Measurements from ENCODE around the gene NUP98. TPM values are rescaled to one million over a fixed set of nuclear protein-coding genes. Genes with fewer than 3 reads are reported as not detected.
"Not testable (repeated sequence)": the region's sequence is repeated elsewhere in the genome, so short reads cannot be mapped to it uniquely, and the experiment has no call there.

Gene NUP98
- total and polyA plus RNA-seq, 8 donors: 12.2 to 38.0 (median 26.1) TPM

DNA sequence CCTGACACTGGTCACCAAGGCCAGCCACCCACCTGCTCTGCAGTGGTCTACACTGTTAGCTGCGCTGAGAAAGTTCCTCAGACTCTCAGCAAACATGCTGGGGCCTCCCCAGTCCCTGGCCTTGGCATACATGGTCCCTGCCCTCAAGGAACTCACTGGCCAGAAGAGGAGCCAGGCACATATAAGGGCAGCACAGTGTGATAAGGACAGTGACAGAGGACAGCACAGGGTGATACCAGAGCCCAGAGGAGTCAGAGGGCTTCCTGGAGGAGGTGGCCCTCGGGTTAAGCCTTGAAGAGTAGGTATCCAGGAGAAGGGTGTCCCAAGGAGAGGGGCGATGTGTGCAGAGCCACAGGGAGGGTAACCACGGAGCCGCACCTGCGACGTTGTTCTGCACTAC lies 151.8 kb downstream of the NUP98 start:
- no peaks in the 10 kb centered on the region for H3K27me3 ChIP-seq
- peaks cover 0 to 4% (median 4%) of the 10 kb centered on the region in 3 donors for H3K4me1 ChIP-seq
- H3K27ac ChIP-seq: no peak overlapping the region
- DNase-seq: no peak
- no peaks in the 10 kb centered on the region for H3K9me3 ChIP-seq
- WGBS, 2 donors: 68 to 71% methylated on average over 7 of the region's 7 CpGs
- no peaks in the 10 kb centered on the region for H3K36me3 ChIP-seq
- FAIRE-seq: no peak
- H3K4me3 ChIP-seq: no peak overlapping the region
- intact Hi-C loops (cut with DNase I): no loop called here
- ATAC-seq: no peak
- TF ChIP-seq, protein P1, sequence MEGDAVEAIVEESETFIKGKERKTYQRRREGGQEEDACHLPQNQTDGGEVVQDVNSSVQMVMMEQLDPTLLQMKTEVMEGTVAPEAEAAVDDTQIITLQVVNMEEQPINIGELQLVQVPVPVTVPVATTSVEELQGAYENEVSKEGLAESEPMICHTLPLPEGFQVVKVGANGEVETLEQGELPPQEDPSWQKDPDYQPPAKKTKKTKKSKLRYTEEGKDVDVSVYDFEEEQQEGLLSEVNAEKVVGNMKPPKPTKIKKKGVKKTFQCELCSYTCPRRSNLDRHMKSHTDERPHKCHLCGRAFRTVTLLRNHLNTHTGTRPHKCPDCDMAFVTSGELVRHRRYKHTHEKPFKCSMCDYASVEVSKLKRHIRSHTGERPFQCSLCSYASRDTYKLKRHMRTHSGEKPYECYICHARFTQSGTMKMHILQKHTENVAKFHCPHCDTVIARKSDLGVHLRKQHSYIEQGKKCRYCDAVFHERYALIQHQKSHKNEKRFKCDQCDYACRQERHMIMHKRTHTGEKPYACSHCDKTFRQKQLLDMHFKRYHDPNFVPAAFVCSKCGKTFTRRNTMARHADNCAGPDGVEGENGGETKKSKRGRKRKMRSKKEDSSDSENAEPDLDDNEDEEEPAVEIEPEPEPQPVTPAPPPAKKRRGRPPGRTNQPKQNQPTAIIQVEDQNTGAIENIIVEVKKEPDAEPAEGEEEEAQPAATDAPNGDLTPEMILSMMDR (IDR thresholded peaks at IDR 0.05): no peak

DNA sequence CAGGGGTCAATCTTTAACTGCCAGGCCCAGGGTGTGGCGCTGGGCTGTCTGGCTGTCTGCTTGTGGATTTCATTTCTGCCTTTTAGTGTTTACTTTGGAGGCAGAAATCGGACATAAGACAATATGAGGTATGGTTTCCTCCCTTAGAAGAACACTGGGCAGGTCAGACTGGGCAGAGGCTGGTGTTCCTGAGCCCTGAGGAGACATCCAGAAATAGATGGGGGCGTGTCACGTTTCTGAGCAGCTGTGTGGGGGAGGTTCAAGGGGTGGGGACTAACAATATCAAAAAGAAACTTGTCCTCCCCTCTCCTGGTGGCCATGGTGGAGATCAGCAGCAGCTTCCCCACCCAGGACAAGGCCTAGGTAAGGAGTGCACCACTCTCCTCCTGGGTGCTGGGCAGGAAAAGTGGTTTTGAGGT lies 152.5 kb downstream of the NUP98 start, which contains the start of gene ART1:
Gene ART1 (plus strand): TSS at position 312 of the 419 bp plus-strand sequence. CDS start 14,086 bp downstream, outside the sequence.
- peaks cover 0 to 4% (median 4%) of the 10 kb centered on the region in 3 donors for H3K4me1 ChIP-seq
- WGBS, 2 donors: 65 to 78% methylated on average over 4 of the region's 4 CpGs
- H3K27me3 ChIP-seq: no peaks in the 10 kb centered on the region
- no peak for ATAC-seq
- FAIRE-seq: no peak
- H3K27ac ChIP-seq: no peak within 1 kb of the TSS
- DNase-seq: no peak
- intact Hi-C loops (cut with DNase I): no loop called here
- TF ChIP-seq, protein P1 (IDR thresholded peaks at IDR 0.05): no peak
- H3K4me3 ChIP-seq: no peak within 1 kb of the TSS
- H3K9me3 ChIP-seq: no peaks in the 10 kb centered on the region
- H3K36me3 ChIP-seq: no peaks in the 10 kb centered on the region

DNA sequence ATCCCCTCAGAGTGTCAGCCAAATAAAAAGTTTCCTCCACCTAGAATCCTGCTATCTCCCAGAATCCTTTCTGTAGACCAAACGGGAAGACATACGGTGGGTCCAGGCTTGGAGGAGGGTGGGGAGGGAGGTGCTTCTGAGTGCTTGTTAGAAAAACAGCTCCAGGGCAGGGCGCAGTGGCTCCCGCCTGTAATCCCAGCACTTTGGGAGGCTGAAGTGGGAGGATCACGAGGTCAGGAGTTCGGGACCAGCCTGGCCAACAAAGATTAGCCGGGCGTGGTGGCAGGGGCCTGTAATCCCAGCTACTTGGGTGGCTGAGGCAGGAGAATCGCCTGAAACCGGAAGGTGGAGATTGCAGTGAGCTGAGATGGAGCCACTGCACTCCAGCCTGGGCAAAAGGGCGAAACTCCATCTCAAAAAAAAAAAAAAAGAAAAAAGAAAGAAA lies 154.2 kb downstream of the NUP98 start:
- WGBS, 2 donors: 55 to 66% methylated on average over 11 of the region's 11 CpGs
- H3K27ac ChIP-seq: not testable (repeated sequence)

DNA sequence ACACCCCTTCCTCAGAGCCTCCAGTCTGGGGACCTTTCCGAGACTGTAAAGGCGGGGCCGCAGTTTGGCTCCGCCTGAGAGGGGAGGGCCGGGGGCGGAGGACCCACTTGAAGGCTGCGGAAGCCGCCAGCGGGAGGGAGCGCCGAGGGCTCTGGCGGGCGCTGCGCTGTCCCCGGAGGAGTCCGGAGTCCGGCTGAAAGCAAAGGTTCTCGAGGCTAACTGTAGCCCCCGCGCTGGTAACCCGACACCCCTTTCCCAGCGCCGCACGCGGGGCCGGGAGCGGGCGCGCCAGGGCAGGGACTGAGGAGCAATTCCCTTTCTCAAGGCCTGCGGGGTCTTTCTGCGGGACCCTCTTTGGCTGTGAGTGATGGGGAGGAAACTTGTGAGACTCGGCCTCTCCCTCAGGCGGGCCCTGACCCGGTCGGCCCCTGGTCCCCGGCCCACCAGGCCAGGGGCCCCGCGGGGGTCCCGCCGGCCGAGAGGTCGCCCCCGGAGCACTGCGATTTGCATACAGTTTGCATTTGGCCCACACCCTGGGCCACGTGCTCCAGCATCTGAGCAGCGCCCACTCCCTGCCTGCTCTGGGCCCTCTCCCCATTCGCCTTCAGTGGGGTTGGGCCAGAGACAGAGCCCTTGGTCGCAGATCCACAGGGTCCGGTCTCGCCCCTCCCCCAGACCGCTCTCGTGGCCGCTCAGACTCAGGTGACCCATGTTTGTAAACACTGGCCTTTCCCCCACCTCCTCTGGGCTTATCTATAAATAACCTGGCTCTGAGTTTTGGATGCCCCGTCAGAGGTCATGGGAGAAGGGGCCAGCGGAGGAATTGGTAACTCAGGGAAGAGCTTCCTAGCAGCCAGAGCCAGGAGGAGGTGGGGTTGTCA lies 155.0 kb downstream of the NUP98 start:
- no peak for FAIRE-seq
- peak; percentile 76 to 88 (median 84) for DNase-seq
- Histone ChIP-seq H3K9me3 (no peaks in the 10 kb centered on the region), H3K4me1 (peaks cover 0 to 4% (median 4%) of the 10 kb centered on the region in 3 donors), H3K36me3 (no peaks in the 10 kb centered on the region), H3K4me3 (peak overlapping the region; percentile 23 to 66 (median 46)), H3K27me3 (no peaks in the 10 kb centered on the region), H3K27ac (no peak overlapping the region)
- WGBS, 2 donors: 1% methylated on average over 52 to 55 of the region's 55 CpGs
- intact Hi-C loops (cut with DNase I): no loop called here
- peak; percentile 88 to 97 (median 94) for ATAC-seq
- TF ChIP-seq, protein P1 (IDR thresholded peaks at IDR 0.05): no peak

More for the DNA sequence above, 154.2 kb downstream of the NUP98 start:
- H3K9me3 ChIP-seq; H3K27me3 ChIP-seq; ATAC-seq; DNase-seq; FAIRE-seq; H3K4me1 ChIP-seq; intact Hi-C loops (cut with DNase I); H3K36me3 ChIP-seq; H3K4me3 ChIP-seq: not testable (repeated sequence)

DNA sequence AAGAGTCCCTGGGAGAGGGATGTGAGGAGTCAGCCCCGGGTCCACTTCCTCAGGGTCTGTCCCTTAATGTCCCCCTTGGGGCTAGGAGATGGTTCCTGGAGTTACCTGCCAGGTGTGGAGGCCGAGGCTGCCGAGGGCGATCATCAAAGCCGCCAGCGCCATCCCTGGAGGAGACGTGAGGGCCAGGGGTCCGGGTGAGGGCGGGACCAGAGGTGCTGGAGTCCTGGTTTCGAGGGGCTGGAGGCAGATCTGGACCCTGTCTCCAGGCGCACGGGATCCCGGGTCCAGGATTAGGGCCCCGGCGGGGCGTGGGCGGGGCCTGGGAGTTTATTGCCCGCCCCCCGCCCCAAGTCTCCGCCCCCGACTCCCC lies 155.7 kb downstream of the NUP98 start, which contains the start of gene ART5:
Gene ART5 (minus strand): TSS at position 292 of the 370 bp plus-strand sequence. CDS start 130 bp downstream, at position 162.
- WGBS, 2 donors: 14 to 16% methylated on average over 16 to 21 of the region's 21 CpGs
- peak within 1 kb of the TSS; percentile 23 to 66 (median 46) for H3K4me3 ChIP-seq
- no peaks in the 10 kb centered on the region for H3K36me3 ChIP-seq
- no peak for FAIRE-seq
- H3K4me1 ChIP-seq: peaks cover 0 to 4% (median 4%) of the 10 kb centered on the region in 3 donors
- peak in 2 of 6 donors; percentile 6 to 71 for DNase-seq
- intact Hi-C loops (cut with DNase I): no loop called here
- ATAC-seq: no peak
- no peaks in the 10 kb centered on the region for H3K9me3 ChIP-seq
- H3K27me3 ChIP-seq: no peaks in the 10 kb centered on the region
- no peak within 1 kb of the TSS for H3K27ac ChIP-seq
- TF ChIP-seq, protein P1 (IDR thresholded peaks at IDR 0.05): no peak
